GM21360 (cell line): Measurements from ENCODE around the gene PCDH18.

Experiments
- ATAC-seq: cut with Tn5 transposase; IDR thresholded peaks from one replicate; pipeline ENCODE4 v1.9.1; 2021; ENCODE audit warnings: mild to moderate bottlenecking, moderate library complexity; ENCODE audit not compliant: unreplicated experiment

Gene PCDH18

DNA sequence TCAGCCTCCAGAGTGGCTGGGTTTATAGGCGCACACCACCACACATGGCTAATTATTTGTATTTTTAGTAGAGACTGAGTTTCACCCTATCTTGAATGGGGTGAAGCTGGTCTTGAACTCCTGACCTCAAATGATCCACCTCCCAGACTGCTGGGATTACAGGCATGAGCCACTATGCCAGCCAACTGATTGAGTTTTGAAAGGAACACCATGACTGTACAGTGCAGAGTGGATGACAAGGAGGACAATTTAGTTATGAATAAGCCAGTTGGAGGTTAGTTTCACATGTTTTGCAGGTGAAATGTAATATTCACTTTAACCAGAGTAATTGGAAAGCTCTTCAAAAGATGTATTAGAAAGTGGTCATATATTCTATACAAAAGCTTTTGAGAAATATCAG is 60.8 kb downstream of the PCDH18 start:
- no peak for ATAC-seq

DNA sequence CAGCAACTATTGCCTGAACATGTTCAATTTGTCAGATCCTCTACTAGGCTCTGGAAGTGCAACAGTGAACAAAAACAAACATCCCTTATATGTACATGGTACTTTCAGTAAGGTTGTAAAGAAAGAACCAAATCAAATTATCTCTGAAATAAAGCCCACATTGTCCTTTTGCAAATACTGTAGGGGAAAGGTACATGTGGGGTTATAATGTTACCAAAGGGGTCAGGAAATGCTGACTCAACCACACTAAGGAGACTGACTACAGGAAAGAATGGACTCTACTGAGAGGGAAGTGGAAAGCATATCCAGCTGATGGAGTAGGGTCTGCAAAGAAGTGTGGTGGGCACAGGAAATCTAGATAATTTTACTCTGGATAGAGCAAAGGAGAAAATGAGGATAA is 61.5 kb downstream of the PCDH18 start:
- ATAC-seq: no peak
